HG03025 (cell line): ENCODE results near the gene RNF187.
A peak's percentile ranks its signal among the peaks of the same experiment; 100 is the strongest.

Experiments
- ATAC-seq: cut with Tn5 transposase; IDR thresholded peaks from one replicate; pipeline ENCODE4 v1.9.1; 2021; ENCODE audit warnings: mild to moderate bottlenecking, moderate library complexity; ENCODE audit not compliant: unreplicated experiment, low FRiP score

Gene RNF187

GRCh38 chr1:228487336-228488124, at the start of gene RNF187:
RNF187 (plus strand) TSS chr1:228487382.
- peak; percentile 66 for ATAC-seq

- no peak for ATAC-seq
These were observed 49.7 kb upstream of the RNF187 start for GRCh38 chr1:228437424-228437962.

GRCh38 chr1:228438266-228438665, 48.9 kb upstream of the RNF187 start:
- no peak for ATAC-seq

- no peak for ATAC-seq
These were observed 46.3 kb upstream of the RNF187 start for GRCh38 chr1:228440761-228441500.

- ATAC-seq: no peak
These were observed 43.8 kb upstream of the RNF187 start for GRCh38 chr1:228443395-228443794.

- ATAC-seq: no peak
These were observed 41.7 kb upstream of the RNF187 start for GRCh38 chr1:228445490-228445842.

- ATAC-seq: no peak
These were observed 41.1 kb upstream of the RNF187 start for GRCh38 chr1:228445843-228446650.

GRCh38 chr1:228446852-228447251, 40.3 kb upstream of the RNF187 start:
- no peak for ATAC-seq

- no peak for ATAC-seq
These were observed 38.8 kb upstream of the RNF187 start for GRCh38 chr1:228448372-228448771.

- no peak for ATAC-seq
These were observed 37.0 kb upstream of the RNF187 start for GRCh38 chr1:228450200-228450599.

- ATAC-seq: no peak
These were observed 34.8 kb upstream of the RNF187 start for GRCh38 chr1:228452194-228453021.

- ATAC-seq: no peak
These were observed 34.1 kb upstream of the RNF187 start for GRCh38 chr1:228453022-228453560.

GRCh38 chr1:228453614-228454013, 33.6 kb upstream of the RNF187 start:
- no peak for ATAC-seq

GRCh38 chr1:228454238-228454637, 32.9 kb upstream of the RNF187 start:
- ATAC-seq: no peak

- ATAC-seq: no peak
These were observed 31.5 kb upstream of the RNF187 start for GRCh38 chr1:228455715-228456114.

GRCh38 chr1:228456252-228457016, 30.7 kb upstream of the RNF187 start:
- ATAC-seq: no peak

- peak; percentile 15 for ATAC-seq
These were observed 30.2 kb upstream of the RNF187 start for GRCh38 chr1:228457017-228457395.

- ATAC-seq: peak; percentile 93
These were observed 29.6 kb upstream of the RNF187 start for GRCh38 chr1:228457396-228458176.
